OCI-LY1 (cell line): ENCODE data around the gene KCP.

Source experiments
- H2AFZ ChIP-seq: fragments of 200-600 bp; sonication (generic), shearing (Covaris generic); 2 replicates; pipeline ENCODE4 v1.6.0; 2014; ENCODE audit warnings: antibody characterized with exemption, mild to moderate bottlenecking, low read length
- H3F3A ChIP-seq: fragments of 200-600 bp; sonication (generic), shearing (Covaris generic); 2 replicates; pipeline ENCODE4 v1.6.0; 2014; ENCODE audit warnings: mild to moderate bottlenecking, antibody characterized with exemption, low read length, moderate library complexity; ENCODE audit not compliant: insufficient read depth
- H3K27ac ChIP-seq: fragments of 200-600 bp; sonication (generic); 2 replicates; pipeline ENCODE4 v1.5.1; 2014; ENCODE audit warnings: low read length, mixed run types, mild to moderate bottlenecking, low read depth; ENCODE audit not compliant: poor library complexity, severe bottlenecking
- H3K27me3 ChIP-seq: fragments of 200-600 bp; sonication (generic); 2 replicates; pipeline ENCODE4 v1.6.0; 2014; ENCODE audit warnings: antibody characterized with exemption, mild to moderate bottlenecking, low read length, moderate library complexity; ENCODE audit not compliant: insufficient read depth
- H3K36me3 ChIP-seq: fragments of 200-600 bp; sonication (generic); 2 replicates; pipeline ENCODE4 v1.6.1; 2014; ENCODE audit warnings: mild to moderate bottlenecking, antibody characterized with exemption, low read length, moderate library complexity, mixed read lengths; ENCODE audit not compliant: insufficient read depth
- H3K4me1 ChIP-seq: fragments of 200-600 bp; sonication (generic); 2 replicates; pipeline ENCODE4 v1.5.1; 2014; ENCODE audit warnings: mild to moderate bottlenecking, low read length, moderate library complexity; ENCODE audit not compliant: insufficient read depth, severe bottlenecking
- H3K4me2 ChIP-seq: fragments of 200-600 bp; sonication (generic), shearing (Covaris generic); 2 replicates; pipeline ENCODE4 v1.6.1; 2014; ENCODE audit warnings: low read length
- H3K4me3 ChIP-seq: fragments of 200-600 bp; sonication (generic); 2 replicates; pipeline ENCODE4 v1.5.1; 2014; ENCODE audit warnings: low read length, low read depth, mild to moderate bottlenecking, mixed read lengths; ENCODE audit not compliant: poor library complexity, severe bottlenecking
- H3K79me2 ChIP-seq: fragments of 200-600 bp; shearing (Covaris generic); 2 replicates; pipeline ENCODE4 v1.6.1; 2016; ENCODE audit warnings: mixed run types, low read length, mixed read lengths; ENCODE audit not compliant: insufficient read depth
- H3K9ac ChIP-seq: fragments of 200-600 bp; sonication (generic), shearing (Covaris generic); 2 replicates; pipeline ENCODE4 v1.6.1; 2014; ENCODE audit warnings: mild to moderate bottlenecking, low read length, mixed read lengths
- H3K9me2 ChIP-seq: fragments of 200-600 bp; sonication (generic), shearing (Covaris generic); 2 replicates; pipeline ENCODE4 v1.6.1; 2014; ENCODE audit warnings: low read depth, mild to moderate bottlenecking, low read length, mixed read lengths
- H3K9me3 ChIP-seq: fragments of 200-600 bp; shearing (Covaris generic); 2 replicates; pipeline ENCODE4 v1.6.1; 2014; ENCODE audit warnings: low read length, mixed read lengths
- H4K20me1 ChIP-seq: fragments of 200-600 bp; sonication (generic), shearing (Covaris generic); 2 replicates; pipeline ENCODE4 v1.6.0; 2016; ENCODE audit warnings: mild to moderate bottlenecking, low read length; ENCODE audit not compliant: insufficient read depth
- EZH2 ChIP-seq: fragments of 200-600 bp; sonication (generic), shearing (Covaris generic); IDR thresholded peaks from 2 replicates; pipeline ENCODE4 v1.8.0; 2017; ENCODE audit warnings: borderline replicate concordance, mixed run types, mild to moderate bottlenecking, antibody characterized with exemption, low read length, moderate library complexity, mixed read lengths
- TF ChIP-seq, protein P1 (sequence below): fragments of 200-600 bp; sonication (generic), shearing (Covaris generic); IDR thresholded peaks from 2 replicates; pipeline ENCODE4 v1.5.1; 2017; ENCODE audit warnings: mild to moderate bottlenecking, antibody characterized with exemption, low read length, moderate library complexity, mixed read lengths

The KCP gene

DNA sequence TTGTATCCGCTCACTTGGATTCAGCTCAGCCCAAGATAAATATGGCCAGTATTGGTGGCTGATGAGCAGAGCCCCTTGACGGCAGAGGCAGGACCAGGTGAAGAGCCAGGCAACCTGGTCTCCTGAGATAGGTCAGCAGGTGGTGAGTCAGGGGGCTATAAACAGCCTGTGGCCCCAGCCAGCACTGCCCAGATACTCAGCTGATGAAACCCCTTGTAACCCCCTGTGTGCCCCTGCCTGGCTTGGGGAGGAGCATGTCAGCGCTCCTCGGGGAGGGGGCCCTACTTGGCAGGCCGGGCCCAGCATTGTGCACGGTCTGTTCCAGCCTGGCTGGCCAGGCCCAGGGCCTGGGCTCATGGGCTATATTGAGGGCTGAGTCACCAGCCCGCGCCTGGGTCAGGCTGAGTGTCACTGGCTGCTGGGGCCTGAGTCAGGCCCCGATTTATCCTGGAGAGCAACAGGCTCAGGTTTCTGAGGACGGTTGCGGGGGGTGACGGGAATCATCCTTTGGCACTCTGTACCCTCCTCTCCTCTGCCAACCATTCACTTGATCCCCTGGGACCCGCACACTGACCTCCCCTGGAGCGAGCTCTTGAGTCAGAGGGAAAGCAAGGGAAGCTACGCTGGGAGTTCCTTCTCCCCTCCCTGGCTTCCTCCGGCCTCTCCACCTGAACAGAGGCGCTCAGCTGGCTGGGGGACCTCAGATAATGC is 83.1 kb downstream of the KCP start:
- Histone ChIP-seq H3K27me3 (peaks cover 20% of the 10 kb centered on the region), H3K27ac (no peak overlapping the region), H3K36me3 (no peaks in the 10 kb centered on the region), H3K4me1 (no peaks in the 10 kb centered on the region), H2AFZ (no peak overlapping the region), H3K4me2 (no peak overlapping the region), H4K20me1 (no peaks in the 10 kb centered on the region), H3K9ac (no peak overlapping the region), H3K79me2 (no peaks in the 10 kb centered on the region), H3K9me3 (no peaks in the 10 kb centered on the region), H3K9me2 (no peaks in the 10 kb centered on the region), H3F3A (no peaks in the 10 kb centered on the region), H3K4me3 (no peak overlapping the region)
- 0 out of 2 replicates have a peak, but pooled peaks have one; percentile 4 for TF ChIP-seq EZH2
- TF ChIP-seq, protein P1, sequence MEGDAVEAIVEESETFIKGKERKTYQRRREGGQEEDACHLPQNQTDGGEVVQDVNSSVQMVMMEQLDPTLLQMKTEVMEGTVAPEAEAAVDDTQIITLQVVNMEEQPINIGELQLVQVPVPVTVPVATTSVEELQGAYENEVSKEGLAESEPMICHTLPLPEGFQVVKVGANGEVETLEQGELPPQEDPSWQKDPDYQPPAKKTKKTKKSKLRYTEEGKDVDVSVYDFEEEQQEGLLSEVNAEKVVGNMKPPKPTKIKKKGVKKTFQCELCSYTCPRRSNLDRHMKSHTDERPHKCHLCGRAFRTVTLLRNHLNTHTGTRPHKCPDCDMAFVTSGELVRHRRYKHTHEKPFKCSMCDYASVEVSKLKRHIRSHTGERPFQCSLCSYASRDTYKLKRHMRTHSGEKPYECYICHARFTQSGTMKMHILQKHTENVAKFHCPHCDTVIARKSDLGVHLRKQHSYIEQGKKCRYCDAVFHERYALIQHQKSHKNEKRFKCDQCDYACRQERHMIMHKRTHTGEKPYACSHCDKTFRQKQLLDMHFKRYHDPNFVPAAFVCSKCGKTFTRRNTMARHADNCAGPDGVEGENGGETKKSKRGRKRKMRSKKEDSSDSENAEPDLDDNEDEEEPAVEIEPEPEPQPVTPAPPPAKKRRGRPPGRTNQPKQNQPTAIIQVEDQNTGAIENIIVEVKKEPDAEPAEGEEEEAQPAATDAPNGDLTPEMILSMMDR: no peak

DNA sequence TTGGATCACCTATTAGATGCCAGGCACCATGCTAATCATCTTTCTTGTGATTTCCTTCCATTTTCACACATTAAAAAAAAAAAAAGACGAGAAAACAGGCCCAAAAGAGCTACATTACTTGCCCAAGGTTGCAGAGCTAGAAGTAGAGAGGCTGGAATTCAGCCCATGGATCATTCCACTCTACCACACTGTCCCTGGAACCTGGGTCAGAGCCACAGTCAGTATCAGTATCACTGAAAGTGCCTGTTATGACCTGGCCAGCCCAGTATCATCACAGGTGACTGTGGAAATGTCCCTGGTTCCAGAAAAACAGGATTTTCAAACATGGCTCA is 83.6 kb downstream of the KCP start:
- Histone ChIP-seq H3K4me1 (no peaks in the 10 kb centered on the region), H2AFZ (no peak overlapping the region), H3K9me3 (no peaks in the 10 kb centered on the region), H3K36me3 (no peaks in the 10 kb centered on the region), H3K9me2 (no peaks in the 10 kb centered on the region), H3K9ac (no peak overlapping the region), H3K4me2 (no peak overlapping the region), H3K79me2 (no peaks in the 10 kb centered on the region), H3K4me3 (no peak overlapping the region), H3K27me3 (peaks cover 20% of the 10 kb centered on the region), H3K27ac (no peak overlapping the region), H3F3A (no peaks in the 10 kb centered on the region), H4K20me1 (no peaks in the 10 kb centered on the region)
- TF ChIP-seq, protein P1: no peak
- TF ChIP-seq EZH2: no peak
